ENCODE results near the gene ESYT1. TPM values are rescaled to one million over a fixed set of nuclear protein-coding genes. Genes with fewer than 3 reads are reported as not detected.

The ESYT1 gene
- total and polyA plus RNA-seq, 9 of the 15 experiments (the other 6 are each of a cell fraction or from before 2014, with no cell fraction given), result 132 to 420 (median 164) TPM

DNA sequence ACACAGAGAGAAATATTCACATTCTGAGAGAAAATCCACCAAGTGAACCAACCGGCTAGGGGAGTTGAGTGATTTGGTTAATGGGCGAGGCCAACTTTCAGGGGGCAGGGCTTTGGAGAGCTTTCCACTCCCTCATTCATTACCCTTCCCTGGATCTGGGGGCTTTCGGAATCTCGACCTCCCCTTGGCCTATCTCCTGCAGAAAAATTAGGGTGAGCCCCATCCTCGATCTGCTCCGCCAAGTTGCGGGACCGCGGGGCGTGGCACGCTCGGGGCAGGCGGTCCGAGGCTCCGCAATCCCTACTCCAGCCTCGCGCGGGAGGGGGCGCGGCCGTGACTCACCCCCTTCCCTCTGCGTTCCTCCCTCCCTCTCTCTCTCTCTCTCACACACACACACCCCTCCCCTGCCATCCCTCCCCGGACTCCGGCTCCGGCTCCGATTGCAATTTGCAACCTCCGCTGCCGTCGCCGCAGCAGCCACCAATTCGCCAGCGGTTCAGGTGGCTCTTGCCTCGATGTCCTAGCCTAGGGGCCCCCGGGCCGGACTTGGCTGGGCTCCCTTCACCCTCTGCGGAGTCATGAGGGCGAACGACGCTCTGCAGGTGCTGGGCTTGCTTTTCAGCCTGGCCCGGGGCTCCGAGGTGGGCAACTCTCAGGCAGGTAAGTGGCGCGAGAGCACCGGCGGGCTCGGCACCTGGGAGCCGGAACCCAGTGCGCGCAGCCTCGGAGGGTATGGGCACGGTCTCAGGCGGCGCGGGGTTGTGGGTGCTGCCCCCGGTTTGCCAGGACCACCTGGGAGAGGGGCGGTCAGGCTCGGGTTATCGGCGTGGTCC is 48.1 kb upstream of the ESYT1 start, which contains the start of gene ERBB3 (continued):
- TF ChIP-seq, protein P1, sequence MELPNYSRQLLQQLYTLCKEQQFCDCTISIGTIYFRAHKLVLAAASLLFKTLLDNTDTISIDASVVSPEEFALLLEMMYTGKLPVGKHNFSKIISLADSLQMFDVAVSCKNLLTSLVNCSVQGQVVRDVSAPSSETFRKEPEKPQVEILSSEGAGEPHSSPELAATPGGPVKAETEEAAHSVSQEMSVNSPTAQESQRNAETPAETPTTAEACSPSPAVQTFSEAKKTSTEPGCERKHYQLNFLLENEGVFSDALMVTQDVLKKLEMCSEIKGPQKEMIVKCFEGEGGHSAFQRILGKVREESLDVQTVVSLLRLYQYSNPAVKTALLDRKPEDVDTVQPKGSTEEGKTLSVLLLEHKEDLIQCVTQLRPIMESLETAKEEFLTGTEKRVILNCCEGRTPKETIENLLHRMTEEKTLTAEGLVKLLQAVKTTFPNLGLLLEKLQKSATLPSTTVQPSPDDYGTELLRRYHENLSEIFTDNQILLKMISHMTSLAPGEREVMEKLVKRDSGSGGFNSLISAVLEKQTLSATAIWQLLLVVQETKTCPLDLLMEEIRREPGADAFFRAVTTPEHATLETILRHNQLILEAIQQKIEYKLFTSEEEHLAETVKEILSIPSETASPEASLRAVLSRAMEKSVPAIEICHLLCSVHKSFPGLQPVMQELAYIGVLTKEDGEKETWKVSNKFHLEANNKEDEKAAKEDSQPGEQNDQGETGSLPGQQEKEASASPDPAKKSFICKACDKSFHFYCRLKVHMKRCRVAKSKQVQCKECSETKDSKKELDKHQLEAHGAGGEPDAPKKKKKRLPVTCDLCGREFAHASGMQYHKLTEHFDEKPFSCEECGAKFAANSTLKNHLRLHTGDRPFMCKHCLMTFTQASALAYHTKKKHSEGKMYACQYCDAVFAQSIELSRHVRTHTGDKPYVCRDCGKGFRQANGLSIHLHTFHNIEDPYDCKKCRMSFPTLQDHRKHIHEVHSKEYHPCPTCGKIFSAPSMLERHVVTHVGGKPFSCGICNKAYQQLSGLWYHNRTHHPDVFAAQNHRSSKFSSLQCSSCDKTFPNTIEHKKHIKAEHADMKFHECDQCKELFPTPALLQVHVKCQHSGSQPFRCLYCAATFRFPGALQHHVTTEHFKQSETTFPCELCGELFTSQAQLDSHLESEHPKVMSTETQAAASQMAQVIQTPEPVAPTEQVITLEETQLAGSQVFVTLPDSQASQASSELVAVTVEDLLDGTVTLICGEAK (IDR thresholded peaks at IDR 0.05), result peak; percentile 67
- TF ChIP-seq, protein P1 (CRISPR knock-in tag; IDR thresholded peaks at IDR 0.05), result no peak
- TF ChIP-seq GABPA (tag; conservative IDR thresholded peaks at IDR 0.05; ENCODE audit: low read depth), result no peak
- TF ChIP-seq ETS1 (conservative IDR thresholded peaks at IDR 0.05; ENCODE audit: control insufficient read depth, low read depth, low read length), result 0 out of 2 replicates have a peak, but pooled peaks have one; percentile 4
- TF ChIP-seq SP1 (CRISPR knock-in tag; IDR thresholded peaks at IDR 0.05), result peak; percentile 76
- peak; percentile 55 for TF ChIP-seq NEUROD1 (IDR thresholded peaks at IDR 0.05; ENCODE audit: borderline replicate concordance, low read depth, low read length, partially characterized antibody)
- peak; percentile 61 for TF ChIP-seq CREM (IDR thresholded peaks at IDR 0.05; ENCODE audit: low read depth)
- TF ChIP-seq MTA1 (IDR thresholded peaks at IDR 0.05; ENCODE audit: borderline replicate concordance), result peak; percentile 83; the same call in 1 of the 2 replicates
- no peak for TF ChIP-seq SMAD1 (IDR thresholded peaks at IDR 0.05; ENCODE audit: low read depth, low read length, partially characterized antibody)
- TF ChIP-seq ZFP36 (IDR thresholded peaks at IDR 0.05; ENCODE audit: low read depth, low read length, partially characterized antibody), result peak; percentile 45
- TF ChIP-seq ZBTB17 (CRISPR knock-in tag; IDR thresholded peaks at IDR 0.05), result peak; percentile 38; the same call in 1 of the 2 replicates
- TF ChIP-seq DIDO1 (tag; IDR thresholded peaks at IDR 0.05; ENCODE audit: low read depth), result no peak
- TF ChIP-seq, protein P2, sequence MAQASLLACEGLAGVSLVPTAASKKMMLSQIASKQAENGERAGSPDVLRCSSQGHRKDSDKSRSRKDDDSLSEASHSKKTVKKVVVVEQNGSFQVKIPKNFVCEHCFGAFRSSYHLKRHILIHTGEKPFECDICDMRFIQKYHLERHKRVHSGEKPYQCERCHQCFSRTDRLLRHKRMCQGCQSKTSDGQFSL (CRISPR knock-in tag; IDR thresholded peaks at IDR 0.05), result no peak
- TF ChIP-seq, protein P2 (tag; IDR thresholded peaks at IDR 0.05), result no peak
- TF ChIP-seq POLR2AphosphoS5 (IDR thresholded peaks at IDR 0.05; ENCODE audit: control insufficient read depth, insufficient read depth, low read depth, low read length), result no peak
- TF ChIP-seq ZNF282 (CRISPR knock-in tag; IDR thresholded peaks at IDR 0.05), result peak; percentile 49; the same call in 1 of the 2 replicates

Measured in K562 (cell line).